Thoracic aorta (tissue), 2 donors: ENCODE measurements around the gene TMEM123. TPM values are rescaled to one million over a fixed set of nuclear protein-coding genes. Genes with fewer than 3 reads are reported as not detected.
"Not testable (repeated sequence)": the region's sequence is repeated elsewhere in the genome, so short reads cannot be mapped to it uniquely, and the experiment has no call there.

Source experiments
- ATAC-seq: fragments of 150-250 bp; one replicate; pipeline ENCODE4 v1.8.0; 2017; ENCODE audit warnings: low read depth; ENCODE audit not compliant: insufficient number of reproducible peaks, low FRiP score
- DNase-seq: peaks from one replicate; pipeline ENCODE4 v3.0.0-alpha.2; 2020; ENCODE audit warnings: low spot score
- H3K27ac ChIP-seq, 2 donors: fragments of 200-600 bp; sonication (generic); 1 replicate in 1 of 2; 2 replicates in 1 of 2; pipeline ENCODE4 v1.5.1; 2016; ENCODE audit warnings: mild to moderate bottlenecking in 2 of 2, moderate library complexity in 2 of 2
- H3K27me3 ChIP-seq: fragments of 200-600 bp; sonication (generic); replicated peaks from 2 replicates; pipeline ENCODE4 v1.6.0; 2016; ENCODE audit warnings: mild to moderate bottlenecking; ENCODE audit not compliant: insufficient read depth
- H3K36me3 ChIP-seq: fragments of 200-600 bp; sonication (generic); one replicate; pipeline ENCODE4 v1.5.1; 2016
- H3K4me1 ChIP-seq, 2 donors: fragments of 200-600 bp; sonication (generic); 1 replicate in 1 of 2; 2 replicates in 1 of 2; pipeline versions ENCODE4 v1.5.1 to v1.6.0; 2016; ENCODE audit warnings: low read depth in 2 of 2, mild to moderate bottlenecking in 1 of 2; ENCODE audit not compliant: control insufficient read depth in 1 of 2
- H3K4me3 ChIP-seq: fragments of 200-600 bp; sonication (generic); 2 replicates; pipeline ENCODE4 v1.5.1; 2016; ENCODE audit warnings: mild to moderate bottlenecking
- H3K9me3 ChIP-seq: fragments of 200-600 bp; sonication (generic); 2 replicates; pipeline ENCODE4 v1.5.1; 2016
- CTCF ChIP-seq: fragments of 200-600 bp; sonication (generic); IDR thresholded peaks from one replicate; pipeline ENCODE4 v1.5.1; 2019; ENCODE audit warnings: antibody characterized with exemption
- total RNA-seq, 2 donors: library from RNA; depleted of rRNA; stranded (reverse); fragments of >200 nt; gene quantifications; one replicate each; pipeline versions ENCODE4 v1.1.0 to v1.2.3, GENCODE V29; 2016

The TMEM123 gene
- total RNA-seq, 2 donors from 2014 or later, result 50.8 to 77.5 TPM

DNA sequence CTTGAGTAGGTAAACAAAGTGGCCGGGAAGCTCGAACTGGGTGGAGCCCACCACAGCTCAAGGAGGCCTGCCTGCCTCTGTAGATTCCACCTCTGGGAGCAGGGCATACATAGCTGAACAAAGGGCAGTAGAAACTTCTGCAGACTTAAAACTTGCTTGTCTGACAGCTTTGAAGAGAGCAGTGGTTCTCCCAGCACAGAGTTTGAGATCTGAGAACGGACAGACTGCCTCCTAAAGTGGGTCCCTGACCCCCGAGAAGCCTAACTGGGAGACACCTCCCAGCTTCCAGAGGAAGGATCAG is 13.6 kb downstream of the TMEM123 start:
- not testable (repeated sequence) for H3K4me1 ChIP-seq, ATAC-seq, H3K27ac ChIP-seq, H3K36me3 ChIP-seq, H3K4me3 ChIP-seq, H3K27me3 ChIP-seq, DNase-seq, H3K9me3 ChIP-seq

- Histone ChIP-seq H3K4me3 (no peak overlapping the region), H3K4me1 (peaks cover 0 to 7% of the 10 kb centered on the region in 2 donors), H3K9me3 (no peaks in the 10 kb centered on the region), H3K27me3 (no peaks in the 10 kb centered on the region), H3K36me3 (no peaks in the 10 kb centered on the region), H3K27ac (no peak overlapping the region)
- ATAC-seq, result no peak
- TF ChIP-seq CTCF, result no peak
- DNase-seq, result no peak
Measured at GRCh38 chr11:102438311-102439062, 14.1 kb downstream of the TMEM123 start.

DNA sequence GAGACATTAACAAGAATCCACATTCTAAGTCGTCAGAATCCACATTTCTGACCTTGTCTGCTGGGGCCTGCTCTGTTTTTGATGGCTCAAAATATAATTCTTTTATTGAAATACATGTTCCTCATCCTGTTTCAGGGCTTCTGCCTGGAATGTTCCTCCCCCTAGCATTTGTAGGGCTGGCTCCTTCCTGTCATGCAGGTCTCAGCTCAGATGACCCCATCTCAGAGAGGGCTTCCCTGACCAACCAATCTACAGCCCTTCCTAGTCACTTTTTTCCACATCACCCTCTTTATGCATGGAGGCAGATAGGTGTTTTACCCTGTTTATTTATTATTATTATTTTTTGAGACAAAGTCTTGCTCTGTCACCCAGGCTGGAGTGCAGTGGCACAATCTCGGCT is 14.8 kb downstream of the TMEM123 start:
- Histone ChIP-seq H3K4me1 (peaks cover 0 to 7% of the 10 kb centered on the region in 2 donors), H3K27ac (no peak overlapping the region), H3K9me3 (no peaks in the 10 kb centered on the region), H3K27me3 (no peaks in the 10 kb centered on the region), H3K36me3 (no peaks in the 10 kb centered on the region), H3K4me3 (no peak overlapping the region)
- TF ChIP-seq CTCF, result no peak
- no peak for ATAC-seq
- DNase-seq, result no peak

DNA sequence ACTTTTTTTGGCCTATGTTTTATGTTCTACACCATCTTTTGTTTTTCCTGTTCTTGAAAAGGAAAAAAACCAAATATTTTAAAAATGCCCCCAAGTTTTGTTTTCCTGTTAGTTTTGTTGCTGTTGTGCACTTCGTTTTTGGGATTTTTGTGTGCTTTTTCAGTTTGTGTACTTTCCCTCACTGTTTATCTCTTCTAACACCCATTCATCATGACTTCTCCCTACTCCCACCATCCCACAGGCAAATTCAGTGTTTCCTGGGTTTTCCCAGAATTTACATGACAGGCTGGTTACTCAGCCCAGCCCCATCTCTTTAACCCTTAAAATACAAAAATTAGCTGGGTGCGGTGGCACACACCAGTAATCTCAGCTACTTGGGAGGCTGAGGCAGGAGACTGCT is 15.6 kb downstream of the TMEM123 start:
- ATAC-seq, result no peak
- DNase-seq, result no peak
- Histone ChIP-seq H3K4me1 (peaks cover 0 to 7% of the 10 kb centered on the region in 2 donors), H3K4me3 (no peak overlapping the region), H3K9me3 (no peaks in the 10 kb centered on the region), H3K27me3 (no peaks in the 10 kb centered on the region), H3K36me3 (no peaks in the 10 kb centered on the region), H3K27ac (no peak overlapping the region)
- TF ChIP-seq CTCF, result no peak

GRCh38 chr11:102436561-102436960 is 16.0 kb downstream of the TMEM123 start:
- Histone ChIP-seq H3K27me3 (no peaks in the 10 kb centered on the region), H3K4me1 (peaks cover 0 to 7% of the 10 kb centered on the region in 2 donors), H3K4me3 (no peak overlapping the region), H3K9me3 (no peaks in the 10 kb centered on the region), H3K36me3 (no peaks in the 10 kb centered on the region), H3K27ac (no peak overlapping the region)
- no peak for ATAC-seq
- no peak for DNase-seq
- TF ChIP-seq CTCF, result no peak

DNA sequence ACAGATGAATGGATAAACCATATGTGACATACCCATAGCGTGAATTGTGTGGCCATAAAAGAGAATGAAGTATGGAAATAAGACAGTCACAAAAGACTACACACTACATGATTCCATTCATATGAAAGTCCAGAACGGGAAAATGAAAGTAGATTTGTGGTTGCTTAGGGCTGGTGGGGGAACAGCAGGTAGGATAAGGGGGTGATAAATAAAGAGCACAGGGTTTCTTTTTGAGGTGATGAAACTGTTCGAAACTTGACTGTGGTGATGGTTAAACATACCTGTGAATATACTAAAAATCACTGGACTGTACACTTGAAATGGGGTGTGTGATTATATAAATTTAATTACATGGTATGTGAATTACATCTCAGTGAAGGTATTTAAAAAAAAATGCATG is 16.9 kb downstream of the TMEM123 start:
- H3K4me1 ChIP-seq, result peaks cover 2 to 13% of the 10 kb centered on the region in 2 donors
- no peaks in the 10 kb centered on the region for H3K27me3 ChIP-seq
- H3K36me3 ChIP-seq, result no peaks in the 10 kb centered on the region
- no peak overlapping the region for H3K4me3 ChIP-seq
- no peak for DNase-seq
- ATAC-seq, result no peak
- H3K27ac ChIP-seq, result no peak overlapping the region
- TF ChIP-seq CTCF, result no peak
- H3K9me3 ChIP-seq, result no peaks in the 10 kb centered on the region

- not testable (repeated sequence) for H3K36me3 ChIP-seq, H3K4me3 ChIP-seq, H3K27me3 ChIP-seq, H3K9me3 ChIP-seq, ATAC-seq, DNase-seq, H3K27ac ChIP-seq
- peaks cover 11 to 28% of the 10 kb centered on the region in 2 donors for H3K4me1 ChIP-seq
Measured at GRCh38 chr11:102433571-102433970, 19.0 kb downstream of the TMEM123 start.

DNA sequence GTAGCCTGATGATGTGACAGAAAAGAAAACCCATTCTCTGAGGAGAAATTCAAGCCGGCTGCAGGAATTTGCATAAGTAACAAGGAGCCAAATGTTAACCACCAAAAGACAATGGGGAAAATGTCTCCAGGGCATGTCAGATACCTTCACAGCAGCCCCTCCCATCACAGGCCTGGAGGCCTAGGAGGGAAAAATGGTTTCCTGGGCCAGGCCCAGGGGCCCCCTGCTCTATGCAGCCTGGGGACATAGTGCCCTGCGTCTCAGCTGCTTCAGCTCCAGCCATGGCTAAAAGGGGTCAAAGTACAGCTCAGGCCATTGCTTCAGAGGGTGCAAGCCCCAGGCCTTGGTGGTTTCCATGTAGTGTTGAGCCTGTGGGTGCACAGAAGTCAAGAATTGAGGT is 20.0 kb downstream of the TMEM123 start:
- not testable (repeated sequence) for DNase-seq, H3K4me3 ChIP-seq, H3K27ac ChIP-seq, ATAC-seq, H3K27me3 ChIP-seq, H3K9me3 ChIP-seq, H3K36me3 ChIP-seq
- H3K4me1 ChIP-seq, result peaks cover 11 to 23% of the 10 kb centered on the region in 2 donors
